PFSK-1 (cell line): ENCODE measurements around the gene C21orf58.

Experiments
- POLR2AphosphoS5 ChIP-seq: IDR thresholded peaks from 2 replicates; pipeline ENCODE4 v1.6.1; 2012; ENCODE audit warnings: low read depth, mild to moderate bottlenecking, control low read depth, low read length, moderate library complexity
- REST ChIP-seq, 2 experiments: IDR thresholded peaks; 2 replicates each; pipeline versions ENCODE4 v1.6.1 to v1.8.0; 2011 to 2012; ENCODE audit warnings: low read depth in 2 of 2, low read length in 2 of 2, control low read depth in 1 of 2, inconsistent platforms in 1 of 2, mild to moderate bottlenecking in 1 of 2, moderate library complexity in 1 of 2; ENCODE audit not compliant: insufficient read depth in 1 of 2
- SIN3A ChIP-seq: IDR thresholded peaks from 2 replicates; pipeline ENCODE4 v1.6.1; 2012; ENCODE audit warnings: mild to moderate bottlenecking, low read length, moderate library complexity, borderline replicate concordance; ENCODE audit not compliant: insufficient read depth
- TAF1 ChIP-seq: IDR thresholded peaks from 2 replicates; pipeline ENCODE4 v1.6.1; 2012; ENCODE audit warnings: low read length, control low read depth, borderline replicate concordance; ENCODE audit not compliant: insufficient read depth

GRCh38 chr21:46336603-46337002 is 12.9 kb upstream of the C21orf58 start:
- TF ChIP-seq REST (IDR thresholded peaks at IDR 0.05; ENCODE audit: insufficient read depth in 1 of 2, low read depth in 2 of 2, low read length in 2 of 2) (no peak), TAF1 (no peak), SIN3A (no peak), POLR2AphosphoS5 (no peak)
